Measurements from ENCODE around the gene MAS1L.
"Not testable (repeated sequence)": the region's sequence is repeated elsewhere in the genome, so short reads cannot be mapped to it uniquely, and the experiment has no call there.

The MAS1L gene

GRCh38 chr6:29479560-29479959 lies 8.2 kb downstream of the MAS1L start:
- no peak for DNase-seq (ENCODE audit: low spot score)

GRCh38 chr6:29478740-29479139 lies 9.0 kb downstream of the MAS1L start:
- DNase-seq (ENCODE audit: low spot score), result no peak

- DNase-seq (ENCODE audit: low spot score), result no peak
Observed at GRCh38 chr6:29477923-29478450, 9.8 kb downstream of the MAS1L start.

- no peak for DNase-seq (ENCODE audit: low spot score)
Observed at GRCh38 chr6:29474996-29475395, 12.8 kb downstream of the MAS1L start.

- DNase-seq (ENCODE audit: low spot score), result no peak
Observed at GRCh38 chr6:29466241-29466640, 21.5 kb downstream of the MAS1L start.

GRCh38 chr6:29465801-29466200 lies 22.0 kb downstream of the MAS1L start:
- no peak for DNase-seq (ENCODE audit: low spot score)

GRCh38 chr6:29465279-29465678 lies 22.5 kb downstream of the MAS1L start:
- no peak for DNase-seq (ENCODE audit: low spot score)

- DNase-seq (ENCODE audit: low spot score), result no peak
Observed at GRCh38 chr6:29462022-29462421, 25.7 kb downstream of the MAS1L start.

GRCh38 chr6:29461021-29461814 lies 26.5 kb downstream of the MAS1L start:
- no peak for DNase-seq (ENCODE audit: low spot score)

- no peak for DNase-seq (ENCODE audit: low spot score)
Observed at GRCh38 chr6:29456971-29457370, 30.8 kb downstream of the MAS1L start, which contains the start of the genes OR11A1 and OR2H1. Gene OR11A1 (minus strand): TSS chr6:29457071. CDS start chr6:29427641, 29,430 bp downstream. Gene OR2H1 (plus strand): TSS chr6:29457155. CDS start chr6:29461770, 4,615 bp downstream.

GRCh38 chr6:29451471-29452193 lies 36.1 kb downstream of the MAS1L start:
- no peak for DNase-seq (ENCODE audit: low spot score)

- DNase-seq (ENCODE audit: low spot score), result no peak
Observed at GRCh38 chr6:29447670-29448069, 40.1 kb downstream of the MAS1L start.

GRCh38 chr6:29444031-29444430 lies 43.7 kb downstream of the MAS1L start:
- not testable (repeated sequence) for DNase-seq (ENCODE audit: low spot score)

GRCh38 chr6:29442719-29443118 lies 45.0 kb downstream of the MAS1L start:
- no peak for DNase-seq (ENCODE audit: low spot score)

- no peak for DNase-seq (ENCODE audit: low spot score)
Observed at GRCh38 chr6:29439006-29439405, 48.8 kb downstream of the MAS1L start, which contains the start of gene OR10C1. Gene OR10C1 (plus strand): TSS chr6:29439306. CDS start chr6:29440016, 710 bp downstream.

GRCh38 chr6:29436730-29437129 lies 51.0 kb downstream of the MAS1L start:
- DNase-seq (ENCODE audit: low spot score), result not testable (repeated sequence)

Data from putamen (tissue), 1 donor.